HFFc6 (cell line): ENCODE data around the gene EVA1B. TPM values are rescaled to one million over a fixed set of nuclear protein-coding genes. Genes with fewer than 3 reads are reported as not detected.

Source experiments
- DNase-seq: peaks from one replicate; pipeline ENCODE4 v3.0.0-alpha.2; 2018
- H3K27ac Mint-ChIP-seq: 2 replicates; pipeline ENCODE4 v1.8.0; 2020; ENCODE audit warnings: mild to moderate bottlenecking, mixed read lengths
- H3K27me3 Mint-ChIP-seq: 2 replicates; pipeline ENCODE4 v1.8.0; 2021; ENCODE audit warnings: mild to moderate bottlenecking, moderate library complexity, mixed read lengths; ENCODE audit not compliant: insufficient read depth
- H3K36me3 Mint-ChIP-seq: 2 replicates; pipeline ENCODE4 v1.8.0; 2021; ENCODE audit warnings: low read depth, mixed read lengths
- H3K4me1 Mint-ChIP-seq: 2 replicates; pipeline ENCODE4 v1.8.0; 2020; ENCODE audit warnings: low read depth, mixed read lengths
- H3K4me3 Mint-ChIP-seq: 2 replicates; pipeline ENCODE4 v1.8.0; 2020; ENCODE audit warnings: mild to moderate bottlenecking, moderate library complexity, mixed read lengths
- H3K9me3 Mint-ChIP-seq: 2 replicates; pipeline ENCODE4 v1.8.0; 2020; ENCODE audit warnings: mild to moderate bottlenecking, mixed read lengths
- total RNA-seq, 6 experiments: library from RNA; stranded (reverse); fragmentation: NEBNext Ultra II Directional; extraction: Animal tissue kit (Norgen Biotek cat#: 25700); gene quantifications; 2 replicates in 1 of 6; 3 replicates in 5 of 6; pipeline ENCODE4 v1.2.3, GENCODE V29; 2021
- TF ChIP-seq, protein P1 (sequence below): fragments of 200-600 bp; sonication (generic); IDR thresholded peaks from 2 replicates; pipeline ENCODE4 v1.5.0; 2021; ENCODE audit warnings: antibody characterized with exemption, mild to moderate bottlenecking

EVA1B gene
- total RNA-seq, 6 experiments from 2014 or later: 152 to 206 (median 155) TPM

DNA sequence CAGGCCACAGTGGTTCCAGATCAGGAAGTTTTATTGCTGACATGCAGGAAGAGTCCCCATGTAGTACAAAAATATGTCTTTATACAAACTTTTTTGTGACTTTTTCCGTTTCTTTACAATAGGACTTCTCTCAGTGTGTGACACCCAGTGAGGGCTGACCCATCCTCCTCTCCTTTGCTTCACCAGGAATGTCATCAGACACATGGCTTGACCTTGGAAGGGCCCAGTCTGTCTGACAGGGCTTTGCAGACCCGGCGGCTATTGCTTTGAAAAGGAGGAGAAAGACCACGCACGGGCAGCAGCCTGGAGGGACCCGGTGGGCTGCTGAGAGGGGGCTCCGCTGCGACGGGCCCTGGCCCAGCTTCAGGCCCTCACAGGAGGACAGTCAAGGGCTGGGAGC, 16.2 kb upstream of the EVA1B start:
- H3K36me3 Mint-ChIP-seq: peaks cover 8% of the 10 kb centered on the region; the same call in 1 of the 2 replicates
- H3K4me1 Mint-ChIP-seq: peaks cover 18% of the 10 kb centered on the region
- H3K4me3 Mint-ChIP-seq: no peak overlapping the region
- H3K27ac Mint-ChIP-seq: no peak overlapping the region
- TF ChIP-seq, protein P1, sequence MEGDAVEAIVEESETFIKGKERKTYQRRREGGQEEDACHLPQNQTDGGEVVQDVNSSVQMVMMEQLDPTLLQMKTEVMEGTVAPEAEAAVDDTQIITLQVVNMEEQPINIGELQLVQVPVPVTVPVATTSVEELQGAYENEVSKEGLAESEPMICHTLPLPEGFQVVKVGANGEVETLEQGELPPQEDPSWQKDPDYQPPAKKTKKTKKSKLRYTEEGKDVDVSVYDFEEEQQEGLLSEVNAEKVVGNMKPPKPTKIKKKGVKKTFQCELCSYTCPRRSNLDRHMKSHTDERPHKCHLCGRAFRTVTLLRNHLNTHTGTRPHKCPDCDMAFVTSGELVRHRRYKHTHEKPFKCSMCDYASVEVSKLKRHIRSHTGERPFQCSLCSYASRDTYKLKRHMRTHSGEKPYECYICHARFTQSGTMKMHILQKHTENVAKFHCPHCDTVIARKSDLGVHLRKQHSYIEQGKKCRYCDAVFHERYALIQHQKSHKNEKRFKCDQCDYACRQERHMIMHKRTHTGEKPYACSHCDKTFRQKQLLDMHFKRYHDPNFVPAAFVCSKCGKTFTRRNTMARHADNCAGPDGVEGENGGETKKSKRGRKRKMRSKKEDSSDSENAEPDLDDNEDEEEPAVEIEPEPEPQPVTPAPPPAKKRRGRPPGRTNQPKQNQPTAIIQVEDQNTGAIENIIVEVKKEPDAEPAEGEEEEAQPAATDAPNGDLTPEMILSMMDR: no peak
- no peaks in the 10 kb centered on the region for H3K9me3 Mint-ChIP-seq
- DNase-seq: no peak
- no peaks in the 10 kb centered on the region; the same call in none of the 2 replicates for H3K27me3 Mint-ChIP-seq

DNA sequence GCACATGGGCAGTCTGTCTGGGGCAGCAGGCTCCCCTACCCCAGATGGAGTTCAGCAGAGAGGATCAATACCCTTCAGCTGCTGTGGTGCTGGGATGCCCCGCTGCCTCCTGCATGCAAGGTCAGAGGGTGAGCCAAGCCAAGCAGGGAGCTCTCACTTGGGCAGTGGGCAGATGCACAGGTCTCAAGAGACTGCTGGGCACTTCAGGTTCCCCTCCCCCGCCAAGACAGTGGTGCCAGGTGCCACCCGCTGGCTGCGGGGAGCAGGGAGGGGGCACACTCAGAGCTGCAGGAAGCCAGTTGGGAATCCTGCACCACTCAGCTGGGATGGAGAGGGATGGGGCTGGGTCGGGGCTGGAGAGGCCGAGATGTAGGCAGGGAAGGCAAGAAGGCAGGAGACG, 15.8 kb upstream of the EVA1B start:
- no peaks in the 10 kb centered on the region; the same call in none of the 2 replicates for H3K27me3 Mint-ChIP-seq
- H3K9me3 Mint-ChIP-seq: no peaks in the 10 kb centered on the region
- no peak overlapping the region for H3K4me3 Mint-ChIP-seq
- H3K4me1 Mint-ChIP-seq: peaks cover 14% of the 10 kb centered on the region
- H3K36me3 Mint-ChIP-seq: peaks cover 4% of the 10 kb centered on the region; the same call in 1 of the 2 replicates
- DNase-seq: no peak
- H3K27ac Mint-ChIP-seq: no peak overlapping the region
- TF ChIP-seq, protein P1: no peak

DNA sequence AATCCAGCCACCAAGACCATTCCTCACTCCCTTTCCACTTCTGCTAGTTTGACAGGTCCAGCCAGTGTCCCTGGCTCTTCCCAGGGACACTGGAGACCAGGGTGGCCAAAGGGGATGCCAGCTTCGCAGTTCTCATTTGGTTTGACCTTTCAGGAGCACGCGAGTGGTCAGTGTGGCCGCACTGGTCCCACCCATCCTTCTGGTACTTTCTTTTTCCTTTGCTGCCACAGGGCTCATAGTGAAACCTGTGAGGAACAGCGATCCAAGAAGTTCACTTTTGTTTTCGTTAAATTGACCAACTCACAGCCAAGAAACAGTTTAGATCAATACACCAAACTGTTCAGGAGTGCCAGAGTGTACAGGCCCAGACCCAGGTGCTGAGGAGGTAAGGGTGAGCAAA, 14.4 kb upstream of the EVA1B start:
- H3K4me1 Mint-ChIP-seq: peaks cover 4% of the 10 kb centered on the region
- no peaks in the 10 kb centered on the region for H3K9me3 Mint-ChIP-seq
- no peak for DNase-seq
- TF ChIP-seq, protein P1: no peak
- peaks cover 4% of the 10 kb centered on the region; the same call in 1 of the 2 replicates for H3K36me3 Mint-ChIP-seq
- H3K27ac Mint-ChIP-seq: no peak overlapping the region
- no peak overlapping the region for H3K4me3 Mint-ChIP-seq
- H3K27me3 Mint-ChIP-seq: no peaks in the 10 kb centered on the region; the same call in none of the 2 replicates

DNA sequence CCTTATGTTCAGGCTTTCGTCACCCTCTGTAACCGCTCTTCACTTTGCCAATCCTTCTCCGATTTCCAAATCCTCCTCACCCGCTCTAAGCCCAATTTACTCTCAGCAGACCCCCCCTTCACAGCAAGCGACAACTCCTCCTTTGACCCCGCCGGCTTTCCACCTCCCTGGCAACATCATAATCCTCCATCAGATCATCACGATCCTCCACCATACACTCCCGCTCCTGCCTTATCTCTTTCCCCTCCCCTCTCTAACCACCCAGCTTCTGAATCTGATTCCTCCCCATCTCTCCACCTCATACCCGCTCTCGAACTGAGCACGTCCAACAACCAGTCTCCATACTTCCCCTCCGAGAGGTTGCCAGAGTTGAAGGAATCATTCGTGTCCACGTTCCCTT, 7.5 kb upstream of the EVA1B start:
- H3K36me3 Mint-ChIP-seq: peaks cover 4% of the 10 kb centered on the region; the same call in 1 of the 2 replicates
- H3K27ac Mint-ChIP-seq: no peak overlapping the region
- no peaks in the 10 kb centered on the region for H3K9me3 Mint-ChIP-seq
- H3K27me3 Mint-ChIP-seq: peaks cover 2% of the 10 kb centered on the region; the same call in 1 of the 2 replicates
- H3K4me1 Mint-ChIP-seq: peaks cover 28% of the 10 kb centered on the region
- TF ChIP-seq, protein P1: no peak
- H3K4me3 Mint-ChIP-seq: no peak overlapping the region
- no peak for DNase-seq

DNA sequence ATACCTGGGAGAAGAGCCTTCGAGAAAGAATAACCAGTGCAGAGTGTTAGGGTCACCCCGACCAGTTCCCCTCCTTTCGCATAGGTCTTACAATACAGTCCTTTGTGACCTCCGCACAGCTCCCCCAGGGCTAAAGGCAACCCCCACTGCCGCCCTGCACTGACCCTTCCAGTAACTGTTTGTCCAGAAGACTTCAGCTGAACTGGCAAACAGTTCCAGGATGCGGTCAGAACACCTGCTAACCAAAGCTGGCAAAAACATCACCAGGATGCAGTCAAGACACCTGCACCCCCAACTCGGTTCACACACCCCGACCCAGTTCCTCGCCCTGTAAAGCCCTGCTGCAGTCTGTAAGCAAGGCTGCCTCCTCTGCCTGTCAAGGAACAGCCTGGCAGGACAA, 6.4 kb upstream of the EVA1B start:
- Mint-ChIP-seq H3K4me1 (peaks cover 32% of the 10 kb centered on the region), H3K9me3 (no peaks in the 10 kb centered on the region), H3K36me3 (peaks cover 4% of the 10 kb centered on the region; the same call in 1 of the 2 replicates), H3K27me3 (peaks cover 2% of the 10 kb centered on the region; the same call in 1 of the 2 replicates), H3K4me3 (no peak overlapping the region), H3K27ac (no peak overlapping the region)
- no peak for DNase-seq
- TF ChIP-seq, protein P1: no peak
